ENCODE data around the gene ZNF189.

Gene ZNF189

DNA sequence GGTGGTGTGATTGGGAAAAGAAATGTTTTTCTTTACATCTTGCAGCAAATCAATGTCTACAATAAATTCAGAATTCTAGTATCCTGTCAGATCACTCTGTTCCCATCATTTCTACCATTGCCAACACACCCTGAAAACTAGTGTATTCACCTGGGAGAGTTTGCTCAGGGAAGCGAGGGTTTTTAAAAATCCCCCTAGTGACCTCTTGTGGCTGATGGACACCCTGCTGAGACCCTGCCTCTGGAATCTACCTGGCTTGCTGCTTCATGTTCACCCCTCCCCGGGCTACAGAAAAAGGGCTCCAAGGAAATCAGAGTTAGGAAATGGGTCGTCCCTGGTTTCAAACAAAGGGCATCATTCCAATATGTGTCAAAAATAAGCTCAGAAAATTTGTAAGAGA is 58.4 kb downstream of the ZNF189 start:
- no peak for DNase-seq

DNA sequence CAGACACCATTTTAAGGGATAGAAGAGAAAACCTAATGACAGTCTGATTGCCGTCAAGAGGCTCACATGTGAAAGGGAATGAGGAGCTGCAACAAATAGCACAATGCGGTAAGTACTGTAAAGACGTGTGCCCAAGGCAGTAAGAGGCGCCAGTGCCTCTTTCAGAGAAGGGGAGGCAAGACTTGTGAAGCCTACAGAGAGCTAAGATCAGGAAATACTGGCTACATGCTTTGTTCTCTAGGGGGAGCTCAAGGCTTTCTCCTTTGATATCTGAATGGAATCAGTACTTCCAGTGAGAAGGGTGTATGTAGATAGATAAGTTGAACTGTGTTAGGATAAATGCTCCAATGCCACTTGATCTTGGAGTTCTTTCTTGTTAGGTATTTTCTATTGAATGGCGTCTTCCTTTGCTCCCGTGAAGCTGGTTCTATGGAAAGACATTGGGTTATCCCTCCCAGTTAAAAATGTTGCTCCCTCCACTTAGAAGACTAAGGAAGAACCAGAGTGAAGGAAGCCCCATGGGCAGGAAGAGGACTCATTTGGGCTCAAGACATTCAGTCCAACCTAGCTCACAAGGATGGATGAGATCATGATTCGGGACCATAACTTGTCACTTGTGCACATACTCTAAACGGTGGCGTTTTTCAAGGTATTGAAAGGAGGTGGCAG is 60.4 kb downstream of the ZNF189 start:
- DNase-seq, result peak; percentile 77

Data from midbrain (tissue), 1 donor.